ENCODE measurements around the gene TSPY2.
"Not testable (repeated sequence)": the region's sequence is repeated elsewhere in the genome, so short reads cannot be mapped to it uniquely, and the experiment has no call there.

TSPY2 gene, protein sequence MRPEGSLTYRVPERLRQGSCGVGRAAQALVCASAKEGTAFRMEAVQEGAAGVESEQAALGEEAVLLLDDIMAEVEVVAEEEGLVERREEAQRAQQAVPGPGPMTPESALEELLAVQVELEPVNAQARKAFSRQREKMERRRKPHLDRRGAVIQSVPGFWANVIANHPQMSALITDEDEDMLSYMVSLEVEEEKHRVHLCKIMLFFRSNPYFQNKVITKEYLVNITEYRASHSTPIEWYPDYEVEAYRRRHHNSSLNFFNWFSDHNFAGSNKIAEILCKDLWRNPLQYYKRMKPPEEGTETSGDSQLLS

DNA sequence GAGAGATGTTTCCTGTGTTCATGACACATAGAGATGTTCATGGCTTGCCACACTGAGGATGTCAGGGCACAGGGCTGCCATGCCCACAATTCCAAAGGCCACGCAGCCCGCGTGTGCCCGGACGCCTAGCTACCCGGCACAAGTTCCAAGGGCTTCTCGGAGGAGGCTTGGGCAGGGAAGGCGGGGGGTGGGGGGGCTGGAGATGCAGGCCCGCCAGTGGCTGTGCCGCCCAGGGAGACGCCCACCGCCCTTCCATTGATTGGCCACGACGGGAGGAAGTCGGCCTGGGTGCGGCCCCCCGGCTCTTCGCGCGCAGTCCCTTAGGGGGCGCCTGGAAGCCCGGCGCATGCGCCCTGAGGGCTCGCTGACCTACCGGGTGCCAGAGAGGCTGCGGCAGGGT is at the start of gene TSPY2:
TSPY2 (plus strand) TSS at position 301 of the 400 bp plus-strand sequence; CDS start at position 347, 46 bp downstream.
- DNase-seq (ENCODE audit: low read depth), result not testable (repeated sequence)

DNA sequence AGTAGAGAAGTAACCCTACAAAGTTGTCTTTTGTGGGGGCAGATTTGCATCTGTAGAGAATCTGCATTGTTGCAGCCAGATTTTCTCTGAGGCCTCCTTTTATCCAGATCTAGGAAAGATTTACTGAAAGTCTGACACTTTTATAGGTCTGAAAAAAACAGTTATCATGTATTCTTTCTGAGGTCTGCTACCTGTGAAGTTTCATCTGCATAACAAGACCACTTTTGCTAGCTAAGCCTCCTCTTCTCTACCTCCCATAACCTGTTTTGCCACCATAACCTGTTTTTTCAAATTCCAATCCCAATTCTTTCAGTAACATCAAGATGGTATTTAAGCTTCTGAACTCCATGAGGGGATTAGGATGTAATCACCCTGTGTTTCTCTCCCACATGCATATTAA is 36.5 kb upstream of the TSPY2 start:
- DNase-seq (ENCODE audit: low read depth), result not testable (repeated sequence)

DNA sequence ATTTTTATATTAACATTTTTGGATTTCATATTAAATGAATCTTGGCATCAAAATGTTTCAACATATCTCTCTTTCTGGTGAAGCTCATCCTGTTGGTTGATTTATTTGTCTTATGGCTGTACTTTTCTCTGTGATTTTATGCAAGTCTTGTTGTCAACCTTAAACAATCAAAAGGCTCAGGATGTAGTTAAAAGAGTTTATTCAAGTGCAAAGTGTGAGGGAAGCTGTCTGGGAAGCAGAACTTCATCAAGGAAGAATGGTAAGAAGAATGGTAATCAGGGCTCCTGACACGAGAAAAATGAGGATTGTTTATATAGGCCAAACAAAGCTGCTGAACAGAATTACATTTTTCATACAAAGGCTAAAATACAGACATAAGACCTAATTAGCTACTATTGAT is 29.0 kb upstream of the TSPY2 start:
- not testable (repeated sequence) for DNase-seq (ENCODE audit: low read depth)

DNA sequence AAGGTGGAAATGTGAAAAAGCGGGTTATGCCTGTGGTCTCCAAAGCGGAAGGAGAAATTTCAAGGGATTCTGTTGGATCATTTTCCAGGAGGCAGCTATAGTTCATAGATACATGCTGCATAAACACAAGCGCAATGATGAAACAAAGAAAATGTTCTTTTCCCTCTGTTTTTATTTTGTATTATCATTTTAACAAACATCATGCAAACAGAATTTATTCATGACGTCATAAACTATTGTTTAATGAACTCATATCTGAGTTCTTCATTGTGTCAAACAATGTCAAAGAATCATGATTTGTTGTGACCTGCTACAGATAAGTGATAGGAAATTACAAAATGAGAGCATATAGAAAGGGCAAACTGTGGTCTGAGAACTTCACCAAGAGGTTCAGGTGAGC is 23.8 kb downstream of the TSPY2 start:
- not testable (repeated sequence) for DNase-seq (ENCODE audit: low read depth)

Data from HS-27A (cell line).